Measurements from ENCODE around the gene SMCO3. TPM values are rescaled to one million over a fixed set of nuclear protein-coding genes. Genes with fewer than 3 reads are reported as not detected.

The SMCO3 gene
- total RNA-seq, 1 experiment from 2014 or later = not detected

DNA sequence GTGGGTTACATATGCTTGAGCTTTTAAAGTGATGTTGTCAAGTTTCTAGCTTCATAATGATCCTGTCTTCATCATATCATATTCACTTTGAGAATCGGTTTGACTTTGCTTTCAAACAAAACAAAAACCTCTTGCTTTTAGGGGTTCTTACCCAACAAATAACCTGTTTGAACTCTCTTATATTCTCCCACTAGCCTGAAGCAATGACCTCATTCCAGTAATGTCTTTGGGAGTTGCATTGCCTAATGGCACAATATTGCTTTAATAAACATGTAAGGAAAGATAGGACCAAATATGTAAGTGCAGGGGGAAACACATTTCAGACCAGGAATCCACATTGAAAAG, 38.4 kb downstream of the SMCO3 start:
- ATAC-seq (no peak), DNase-seq (ENCODE audit: low read depth, low spot score) (no peak)
- POLR2A ChIA-PET = no interaction called here
- Histone ChIP-seq H3K9ac (ENCODE audit: low read length) (peak overlapping the region; percentile 73), H3K27me3 (ENCODE audit: insufficient read depth, low read length) (no peaks in the 10 kb centered on the region), H3K4me1 (ENCODE audit: control insufficient read depth in 1 of 2, insufficient read depth in 2 of 2, low read length in 2 of 2) (peaks cover 21 to 39% of the 10 kb centered on the region in 2 experiments), H3K4me3 (replicated peaks in 1 of 2; ENCODE audit: low read depth in 1 of 2, low read length in 2 of 2) (peak overlapping the region; percentile 64 to 65), H3K79me2 (ENCODE audit: insufficient read depth, low read length) (no peaks in the 10 kb centered on the region), H2AFZ (ENCODE audit: low read depth, low read length, poor library complexity, severe bottlenecking) (no peak overlapping the region), H4K20me1 (ENCODE audit: insufficient read depth) (no peaks in the 10 kb centered on the region), H3K9me2 (ENCODE audit: insufficient read depth) (no peaks in the 10 kb centered on the region), H3K36me3 (ENCODE audit: control insufficient read depth in 1 of 2, insufficient read depth in 2 of 2, low read length in 2 of 2) (no peaks in the 10 kb centered on the region), H3K4me2 (ENCODE audit: low read length) (peak overlapping the region; percentile 80), H3K27ac (ENCODE audit: low read depth, low read length) (no peak overlapping the region), H3K9me3 (ENCODE audit: control insufficient read depth in 1 of 2, insufficient read depth in 1 of 2, low read depth in 1 of 2, low read length in 2 of 2) (no peaks in the 10 kb centered on the region)
- RAD21 ChIA-PET (ENCODE audit: low non-redundant PET in 1 of 2, low total read pairs in 2 of 2, uncharacterized antibody in 2 of 2, unreplicated experiment in 2 of 2) = no interaction called here
- CTCF ChIA-PET = no interaction called here
- TF ChIP-seq ELF1 (IDR thresholded peaks at IDR 0.05; ENCODE audit: borderline replicate concordance, low read depth) (no peak), EGR1 (IDR thresholded peaks at IDR 0.05; ENCODE audit: low read depth) (no peak), POLR2A (IDR thresholded peaks at IDR 0.05; ENCODE audit: borderline replicate concordance, extremely low read depth, insufficient read depth, insufficient read length) (no peak), EZH2 (IDR thresholded peaks at IDR 0.05) (no peak), SRF (IDR thresholded peaks at IDR 0.05; ENCODE audit: low read depth) (no peak), RAD21 (IDR thresholded peaks at IDR 0.05; ENCODE audit: low read depth) (no peak), SP1 (IDR thresholded peaks at IDR 0.05; ENCODE audit: low read depth) (no peak), ZFX (IDR thresholded peaks at IDR 0.05) (no peak), EZH2phosphoT487 (IDR thresholded peaks at IDR 0.05; ENCODE audit: borderline replicate concordance) (no peak), FOSL1 (IDR thresholded peaks at IDR 0.05; ENCODE audit: low read depth) (no peak), YY1 (IDR thresholded peaks at IDR 0.05; ENCODE audit: extremely low read depth, insufficient replicate concordance, low read depth, low read length) (no peak)
- TF ChIP-seq, protein P1, sequence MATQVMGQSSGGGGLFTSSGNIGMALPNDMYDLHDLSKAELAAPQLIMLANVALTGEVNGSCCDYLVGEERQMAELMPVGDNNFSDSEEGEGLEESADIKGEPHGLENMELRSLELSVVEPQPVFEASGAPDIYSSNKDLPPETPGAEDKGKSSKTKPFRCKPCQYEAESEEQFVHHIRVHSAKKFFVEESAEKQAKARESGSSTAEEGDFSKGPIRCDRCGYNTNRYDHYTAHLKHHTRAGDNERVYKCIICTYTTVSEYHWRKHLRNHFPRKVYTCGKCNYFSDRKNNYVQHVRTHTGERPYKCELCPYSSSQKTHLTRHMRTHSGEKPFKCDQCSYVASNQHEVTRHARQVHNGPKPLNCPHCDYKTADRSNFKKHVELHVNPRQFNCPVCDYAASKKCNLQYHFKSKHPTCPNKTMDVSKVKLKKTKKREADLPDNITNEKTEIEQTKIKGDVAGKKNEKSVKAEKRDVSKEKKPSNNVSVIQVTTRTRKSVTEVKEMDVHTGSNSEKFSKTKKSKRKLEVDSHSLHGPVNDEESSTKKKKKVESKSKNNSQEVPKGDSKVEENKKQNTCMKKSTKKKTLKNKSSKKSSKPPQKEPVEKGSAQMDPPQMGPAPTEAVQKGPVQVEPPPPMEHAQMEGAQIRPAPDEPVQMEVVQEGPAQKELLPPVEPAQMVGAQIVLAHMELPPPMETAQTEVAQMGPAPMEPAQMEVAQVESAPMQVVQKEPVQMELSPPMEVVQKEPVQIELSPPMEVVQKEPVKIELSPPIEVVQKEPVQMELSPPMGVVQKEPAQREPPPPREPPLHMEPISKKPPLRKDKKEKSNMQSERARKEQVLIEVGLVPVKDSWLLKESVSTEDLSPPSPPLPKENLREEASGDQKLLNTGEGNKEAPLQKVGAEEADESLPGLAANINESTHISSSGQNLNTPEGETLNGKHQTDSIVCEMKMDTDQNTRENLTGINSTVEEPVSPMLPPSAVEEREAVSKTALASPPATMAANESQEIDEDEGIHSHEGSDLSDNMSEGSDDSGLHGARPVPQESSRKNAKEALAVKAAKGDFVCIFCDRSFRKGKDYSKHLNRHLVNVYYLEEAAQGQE (IDR thresholded peaks at IDR 0.05; ENCODE audit: low read depth) = no peak
- TF ChIP-seq, protein P2, sequence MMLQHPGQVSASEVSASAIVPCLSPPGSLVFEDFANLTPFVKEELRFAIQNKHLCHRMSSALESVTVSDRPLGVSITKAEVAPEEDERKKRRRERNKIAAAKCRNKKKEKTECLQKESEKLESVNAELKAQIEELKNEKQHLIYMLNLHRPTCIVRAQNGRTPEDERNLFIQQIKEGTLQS (IDR thresholded peaks at IDR 0.05) = no peak
- no TSS peak for BruUV-seq (replicated peaks)
- intact Hi-C loops (cut with micrococcal nuclease) = no loop called here
